K562 (cell line): ENCODE measurements around the gene KRTCAP2. TPM values are rescaled to one million over a fixed set of nuclear protein-coding genes. Genes with fewer than 3 reads are reported as not detected.

Source experiments
- CBFA2T3 ChIP-seq: fragments of 450-650 bp; IDR thresholded peaks from 2 replicates; pipeline ENCODE4 v1.6.1; 2017
- CHCHD3 ChIP-seq: fragments of 250-450 bp; sonication (Bioruptor Pico); IDR thresholded peaks from 2 replicates; pipeline ENCODE4 v2.1.2; 2022; ENCODE audit warnings: mild to moderate bottlenecking
- DIDO1 ChIP-seq: fragments of 450-650 bp; IDR thresholded peaks from 2 replicates; pipeline ENCODE4 v1.6.1; 2016; ENCODE audit warnings: low read depth, missing biosample characterization, missing genetic modification characterization
- EGR1 ChIP-seq: fragments of 450-650 bp; conservative IDR thresholded peaks from 2 replicates; pipeline ENCODE4 v1.6.1; 2017; ENCODE audit warnings: mild to moderate bottlenecking
- EP300 ChIP-seq: IDR thresholded peaks from 2 replicates; pipeline ENCODE4 v1.6.1; 2012; ENCODE audit warnings: low read length, improper control_type of control experiment
- ESRRB ChIP-seq: fragments of 250-450 bp; sonication (Bioruptor Pico); IDR thresholded peaks from 2 replicates; pipeline ENCODE4 v1.5.0; 2020; ENCODE audit warnings: mild to moderate bottlenecking, moderate library complexity, borderline replicate concordance
- FOXA3 ChIP-seq, 2 experiments: fragments of 450-650 bp in 1 of 2; sonication (generic) in 1 of 2; formaldehyde crosslinking; IDR thresholded peaks in 1 of 2; conservative IDR thresholded peaks in 1 of 2; 2 replicates each; pipeline versions ENCODE4 v1.4.0 to v1.8.0; 2020 to 2022; ENCODE audit warnings: mild to moderate bottlenecking in 2 of 2, missing genetic modification reagents in 1 of 2
- FOXJ2 ChIP-seq: fragments of 200-800 bp; sonication (Bioruptor generic); IDR thresholded peaks from 2 replicates; pipeline ENCODE4 v1.6.1; 2016; ENCODE audit warnings: missing genetic modification characterization, missing compliant biosample characterization
- HEY1 ChIP-seq: fragments of 250-450 bp; sonication (Bioruptor Pico); IDR thresholded peaks from 2 replicates; pipeline ENCODE4 v1.5.0; 2020; ENCODE audit warnings: mild to moderate bottlenecking, moderate library complexity, borderline replicate concordance
- HIVEP1 ChIP-seq: fragments of 250-450 bp; sonication (Bioruptor Pico); IDR thresholded peaks from 2 replicates; pipeline ENCODE4 v1.4.0; 2020; ENCODE audit warnings: mild to moderate bottlenecking
- HOXB6 ChIP-seq: fragments of 250-450 bp; sonication (Bioruptor Pico); IDR thresholded peaks from 2 replicates; pipeline ENCODE4 v1.5.1; 2022; ENCODE audit warnings: mild to moderate bottlenecking, borderline replicate concordance
- JUN ChIP-seq, 2 experiments: sonication (generic) in 1 of 2; formaldehyde crosslinking in 1 of 2; IDR thresholded peaks; 2 replicates each; pipeline versions ENCODE4 v1.6.1 to v1.8.0; 2012 to 2022; ENCODE audit warnings: borderline replicate concordance in 2 of 2, mild to moderate bottlenecking in 2 of 2, improper control_type of control experiment in 1 of 2, low read depth in 1 of 2, low read length in 1 of 2, missing genetic modification reagents in 1 of 2
- NFIC ChIP-seq: fragments of 450-650 bp; IDR thresholded peaks from 2 replicates; pipeline ENCODE4 v1.6.1; 2017; ENCODE audit warnings: mild to moderate bottlenecking, inconsistent platforms
- NR4A1 ChIP-seq, 2 experiments: fragments of 250-450 bp in 1 of 2; fragments of 450-650 bp in 1 of 2; sonication (Bioruptor Pico) in 1 of 2; IDR thresholded peaks; 2 replicates each; pipeline versions ENCODE4 v1.4.0 to v1.6.1; 2016 to 2020; ENCODE audit warnings: mild to moderate bottlenecking in 2 of 2, missing compliant biosample characterization in 1 of 2, missing genetic modification characterization in 1 of 2, moderate library complexity in 1 of 2
- PHF21A ChIP-seq: fragments of 450-650 bp; IDR thresholded peaks from 2 replicates; pipeline ENCODE4 v1.6.1; 2017; ENCODE audit warnings: low read depth, borderline replicate concordance
- SMAD4 ChIP-seq: fragments of 250-450 bp; sonication (Bioruptor Pico); conservative IDR thresholded peaks from 2 replicates; pipeline ENCODE4 v1.8.0; 2021; ENCODE audit warnings: inconsistent platforms, mild to moderate bottlenecking, moderate library complexity
- SP2 ChIP-seq: IDR thresholded peaks from 2 replicates; pipeline ENCODE4 v1.6.1; 2011; ENCODE audit warnings: mild to moderate bottlenecking, low read depth, low read length, moderate library complexity; ENCODE audit not compliant: poor library complexity, severe bottlenecking; ENCODE audit errors: extremely low read depth
- SREBF1 ChIP-seq: fragments of 150-350 bp; IDR thresholded peaks from 2 replicates; pipeline ENCODE4 v1.6.1; 2014; ENCODE audit warnings: antibody characterized with exemption, low read depth, low read length, borderline replicate concordance
- ZFX ChIP-seq: sonication (generic); formaldehyde crosslinking; IDR thresholded peaks from 2 replicates; pipeline ENCODE4 v1.8.0; 2022; ENCODE audit warnings: mild to moderate bottlenecking, missing genetic modification reagents, moderate library complexity
- ZNF184 ChIP-seq: sonication (generic); formaldehyde crosslinking; IDR thresholded peaks from 2 replicates; pipeline ENCODE4 v1.5.0; 2020; ENCODE audit warnings: missing genetic modification reagents
- ZNF311 ChIP-seq: fragments of 250-450 bp; sonication (Bioruptor Pico); IDR thresholded peaks from 2 replicates; pipeline ENCODE4 v1.4.0; 2020; ENCODE audit warnings: mild to moderate bottlenecking, moderate library complexity
- ZNF561 ChIP-seq: fragments of 450-650 bp; formaldehyde crosslinking; conservative IDR thresholded peaks from 2 replicates; pipeline ENCODE4 v1.4.0; 2020; ENCODE audit warnings: mild to moderate bottlenecking, moderate library complexity
- ZNF699 ChIP-seq: fragments of 250-450 bp; sonication (Bioruptor Pico); IDR thresholded peaks from 2 replicates; pipeline ENCODE4 v1.8.0; 2021; ENCODE audit warnings: mild to moderate bottlenecking, moderate library complexity; ENCODE audit not compliant: insufficient replicate concordance
- ZNF717 ChIP-seq: fragments of 250-450 bp; sonication (Bioruptor Pico); IDR thresholded peaks from 2 replicates; pipeline ENCODE4 v1.5.0; 2021
- ZSCAN29 ChIP-seq: fragments of 450-650 bp; IDR thresholded peaks from 2 replicates; pipeline ENCODE4 v1.6.1; 2017
- polyA plus RNA-seq, 8 experiments: library from polyadenylated mRNA; depleted of rRNA in 4 of 8; stranded (reverse) in 5 of 8; unstranded in 3 of 8; fragments of >200 nt; fragmentation: Nextera tagmentation in 2 of 8; fragmentation: Illumina TruSeq in 1 of 8; extraction: Ambion mirVana in 2 of 8; extraction: Trizol in 1 of 8; gene quantifications; 2 replicates each; pipeline versions ENCODE4 v1.2.1 to v1.2.3, GENCODE V29; 2011 to 2014; ENCODE audit warnings: inconsistent platforms in 1 of 8, missing spikeins in 1 of 8
- total RNA-seq, 7 experiments: library from RNA; depleted of rRNA in 6 of 7; stranded (reverse); fragments of >200 nt in 6 of 7; fragmentation: Illumina TruSeq in 2 of 7; extraction: Trizol in 2 of 7; gene quantifications; 2 replicates each; pipeline versions ENCODE4 v1.2.1 to v1.2.3, GENCODE V29; 2011 to 2021; ENCODE audit warnings: low replicate concordance in 1 of 7
- TF ChIP-seq, protein P1 (sequence below): fragments of 250-450 bp; sonication (Bioruptor Pico); IDR thresholded peaks from 2 replicates; pipeline ENCODE4 v1.4.0; 2020
- TF ChIP-seq, protein P2 (sequence below): IDR thresholded peaks from 3 replicates; pipeline ENCODE4 v1.6.1; 2011; ENCODE audit warnings: borderline replicate concordance, mild to moderate bottlenecking; ENCODE audit not compliant: insufficient read length, insufficient read depth

The KRTCAP2 gene
- total and polyA plus RNA-seq, 9 of the 15 experiments (the other 6 are each of a cell fraction or from before 2014, with no cell fraction given): 126 to 436 (median 244) TPM

DNA sequence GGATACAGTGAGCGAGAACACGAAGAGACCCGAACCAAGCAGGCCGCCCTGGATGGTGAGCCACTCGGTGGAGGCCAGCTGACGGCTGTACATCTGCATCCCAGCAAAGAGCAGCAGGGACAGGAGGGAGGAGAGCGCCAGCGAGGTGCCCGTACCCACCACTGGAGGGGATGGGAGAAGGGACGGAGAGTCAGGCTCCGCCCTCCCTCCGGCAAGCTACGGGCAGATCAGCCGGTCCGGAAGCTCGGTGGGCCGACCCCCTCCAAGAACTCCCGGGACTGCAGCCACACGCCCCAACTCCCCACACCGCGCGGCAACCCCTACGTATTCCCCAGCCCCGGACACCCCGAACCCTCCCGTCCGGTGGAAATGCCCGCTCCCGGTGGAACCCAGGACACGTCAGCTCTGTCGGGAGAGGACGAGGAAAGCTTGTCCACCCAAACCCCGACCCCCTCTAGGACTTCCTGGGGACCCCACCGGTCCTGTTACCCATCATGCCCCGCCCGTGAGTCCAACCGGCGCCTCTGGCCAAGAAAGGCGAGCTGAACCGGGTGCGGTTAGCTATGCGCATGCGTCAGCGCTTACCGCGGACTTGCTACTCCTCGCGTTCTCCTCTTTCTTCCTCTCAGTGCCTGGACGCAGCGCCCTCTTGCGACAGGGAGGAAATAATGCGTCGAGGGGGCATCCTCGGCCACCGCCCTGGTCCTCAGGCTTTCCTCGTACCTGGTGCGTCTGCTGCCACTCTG lies at the start of gene KRTCAP2 (continued):
- TF ChIP-seq DIDO1: 0 out of 2 replicates have a peak, but pooled peaks have one; percentile 70
- TF ChIP-seq ZNF699 (CRISPR knock-in tag): no peak
- TF ChIP-seq ZNF184: no peak
- TF ChIP-seq CHCHD3 (CRISPR knock-in tag): no peak
- no peak for TF ChIP-seq ESRRB (CRISPR knock-in tag)
- no peak for TF ChIP-seq NR4A1 (CRISPR knock-in tag; IDR thresholded peaks at IDR 0.05)
- TF ChIP-seq NR4A1 (tag; IDR thresholded peaks at IDR 0.05): no peak
- TF ChIP-seq, protein P1, sequence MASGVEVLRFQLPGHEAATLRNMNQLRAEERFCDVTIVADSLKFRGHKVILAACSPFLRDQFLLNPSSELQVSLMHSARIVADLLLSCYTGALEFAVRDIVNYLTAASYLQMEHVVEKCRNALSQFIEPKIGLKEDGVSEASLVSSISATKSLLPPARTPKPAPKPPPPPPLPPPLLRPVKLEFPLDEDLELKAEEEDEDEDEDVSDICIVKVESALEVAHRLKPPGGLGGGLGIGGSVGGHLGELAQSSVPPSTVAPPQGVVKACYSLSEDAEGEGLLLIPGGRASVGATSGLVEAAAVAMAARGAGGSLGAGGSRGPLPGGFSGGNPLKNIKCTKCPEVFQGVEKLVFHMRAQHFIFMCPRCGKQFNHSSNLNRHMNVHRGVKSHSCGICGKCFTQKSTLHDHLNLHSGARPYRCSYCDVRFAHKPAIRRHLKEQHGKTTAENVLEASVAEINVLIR (CRISPR knock-in tag): no peak
- no peak for TF ChIP-seq NFIC
- TF ChIP-seq ZSCAN29: no peak
- no peak; a peak in 1 of 4 replicates for TF ChIP-seq FOXA3 (CRISPR knock-in tag; conservative IDR thresholded peaks at IDR 0.05 in 1 of 2, IDR thresholded peaks at IDR 0.05 in 1 of 2)
- no peak for TF ChIP-seq PHF21A
- no peak for TF ChIP-seq HEY1
- TF ChIP-seq, protein P2, sequence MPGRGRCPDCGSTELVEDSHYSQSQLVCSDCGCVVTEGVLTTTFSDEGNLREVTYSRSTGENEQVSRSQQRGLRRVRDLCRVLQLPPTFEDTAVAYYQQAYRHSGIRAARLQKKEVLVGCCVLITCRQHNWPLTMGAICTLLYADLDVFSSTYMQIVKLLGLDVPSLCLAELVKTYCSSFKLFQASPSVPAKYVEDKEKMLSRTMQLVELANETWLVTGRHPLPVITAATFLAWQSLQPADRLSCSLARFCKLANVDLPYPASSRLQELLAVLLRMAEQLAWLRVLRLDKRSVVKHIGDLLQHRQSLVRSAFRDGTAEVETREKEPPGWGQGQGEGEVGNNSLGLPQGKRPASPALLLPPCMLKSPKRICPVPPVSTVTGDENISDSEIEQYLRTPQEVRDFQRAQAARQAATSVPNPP: no peak
- TF ChIP-seq FOXJ2 (tag): no peak
- peak; percentile 45; the same call in 1 of the 2 replicates for TF ChIP-seq JUN (IDR thresholded peaks at IDR 0.05; ENCODE audit: borderline replicate concordance, low read depth, low read length)
- TF ChIP-seq JUN (CRISPR knock-in tag; IDR thresholded peaks at IDR 0.05; ENCODE audit: borderline replicate concordance): no peak
- peak; percentile 68 for TF ChIP-seq SP2
- no peak for TF ChIP-seq SREBF1
- no peak for TF ChIP-seq HIVEP1 (CRISPR knock-in tag)
- TF ChIP-seq CBFA2T3: no peak
- TF ChIP-seq EGR1: no peak
- TF ChIP-seq HOXB6 (CRISPR knock-in tag): no peak
- TF ChIP-seq EP300: peak; percentile 42; the same call in 1 of the 2 replicates
- no peak for TF ChIP-seq ZNF561
- no peak for TF ChIP-seq ZFX (CRISPR knock-in tag)
- TF ChIP-seq ZNF717 (CRISPR knock-in tag): no peak
- no peak; the same call in 1 of the 2 replicates for TF ChIP-seq SMAD4 (CRISPR knock-in tag)
- TF ChIP-seq ZNF311 (CRISPR knock-in tag): no peak
